ENCODE measurements around the gene SCT. TPM values are rescaled to one million over a fixed set of nuclear protein-coding genes. Genes with fewer than 3 reads are reported as not detected.

SCT gene
- total and polyA plus RNA-seq, 2 of the 4 experiments (the other 2 are of a cell fraction): not detected

DNA sequence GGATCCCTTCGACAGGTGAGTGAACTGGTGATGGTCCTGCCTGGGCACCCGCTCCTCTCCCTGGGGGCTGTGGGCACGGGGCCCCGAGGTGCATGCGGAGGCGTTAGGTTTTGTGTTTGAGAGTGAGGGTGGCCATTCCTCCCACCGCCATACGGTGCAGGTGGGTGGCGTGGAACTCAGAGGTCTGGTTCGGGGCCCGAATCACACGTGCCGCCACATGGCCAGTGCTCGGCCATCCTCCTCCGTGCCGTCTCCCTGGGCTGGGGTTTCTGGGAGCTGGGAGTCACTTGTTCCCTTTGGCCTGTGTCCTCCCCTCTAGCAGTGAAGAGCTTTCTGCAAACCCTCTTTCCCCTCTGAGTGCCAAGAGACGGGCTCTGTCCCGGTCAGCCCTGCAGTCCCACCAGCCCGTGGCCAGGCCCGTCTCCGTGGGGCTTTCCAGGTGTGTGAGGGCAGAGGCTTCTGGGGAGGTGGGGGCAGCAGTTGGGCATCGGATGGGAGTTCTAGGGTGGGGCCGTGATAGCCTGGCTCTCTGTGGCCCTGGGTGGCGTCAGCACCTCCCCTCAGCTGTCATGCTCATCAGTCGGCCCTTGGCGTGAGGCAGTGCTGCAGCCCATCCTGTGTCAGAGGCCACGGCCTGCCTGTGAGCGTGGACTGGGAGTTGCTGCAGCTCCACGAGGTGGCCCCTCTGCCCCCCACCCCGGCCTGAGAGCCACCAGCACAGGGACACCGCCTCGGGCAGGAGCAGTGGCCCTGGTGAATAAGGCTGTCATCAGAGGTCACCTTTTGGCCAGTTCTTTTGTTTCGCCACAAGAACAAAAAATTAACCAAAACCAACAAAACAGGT is 21.5 kb downstream of the SCT start:
- H3K4me2 ChIP-seq (ENCODE audit: low read depth, low read length): no peak overlapping the region
- H3K9me3 ChIP-seq (ENCODE audit: control insufficient read depth, insufficient read depth, low read length): no peaks in the 10 kb centered on the region
- H4K8ac ChIP-seq (ENCODE audit: low read depth in 2 of 2, low read length in 2 of 2): no peak overlapping the region
- no peak overlapping the region for H2AK9ac ChIP-seq (replicated peaks; ENCODE audit: low read depth, low read length, poor library complexity)
- intact Hi-C loops (cut with micrococcal nuclease) (no loop called here), in situ Hi-C loops (cut with MboI; ENCODE audit: low sequenced_read_pairs) (no loop called here), dilution Hi-C loops (cut with HindIII; ENCODE audit: low sequenced_read_pairs, unreplicated experiment) (no loop called here)
- WGBS, 2 experiments (ENCODE audit: extremely low coverage in 2 of 2, insufficient read length in 1 of 2): 100% methylated on average over 5 of the region's 33 CpGs; no CpG with 5 or more reads in 1 of the 2 experiments
- H3K9me1 ChIP-seq (ENCODE audit: insufficient read depth, low read length): no peaks in the 10 kb centered on the region
- no peak overlapping the region for H4K5ac ChIP-seq (ENCODE audit: low read depth, low read length)
- TF ChIP-seq SMC3 (IDR thresholded peaks at IDR 0.05; ENCODE audit: low read depth, low read length): no peak
- TF ChIP-seq, protein P1, sequence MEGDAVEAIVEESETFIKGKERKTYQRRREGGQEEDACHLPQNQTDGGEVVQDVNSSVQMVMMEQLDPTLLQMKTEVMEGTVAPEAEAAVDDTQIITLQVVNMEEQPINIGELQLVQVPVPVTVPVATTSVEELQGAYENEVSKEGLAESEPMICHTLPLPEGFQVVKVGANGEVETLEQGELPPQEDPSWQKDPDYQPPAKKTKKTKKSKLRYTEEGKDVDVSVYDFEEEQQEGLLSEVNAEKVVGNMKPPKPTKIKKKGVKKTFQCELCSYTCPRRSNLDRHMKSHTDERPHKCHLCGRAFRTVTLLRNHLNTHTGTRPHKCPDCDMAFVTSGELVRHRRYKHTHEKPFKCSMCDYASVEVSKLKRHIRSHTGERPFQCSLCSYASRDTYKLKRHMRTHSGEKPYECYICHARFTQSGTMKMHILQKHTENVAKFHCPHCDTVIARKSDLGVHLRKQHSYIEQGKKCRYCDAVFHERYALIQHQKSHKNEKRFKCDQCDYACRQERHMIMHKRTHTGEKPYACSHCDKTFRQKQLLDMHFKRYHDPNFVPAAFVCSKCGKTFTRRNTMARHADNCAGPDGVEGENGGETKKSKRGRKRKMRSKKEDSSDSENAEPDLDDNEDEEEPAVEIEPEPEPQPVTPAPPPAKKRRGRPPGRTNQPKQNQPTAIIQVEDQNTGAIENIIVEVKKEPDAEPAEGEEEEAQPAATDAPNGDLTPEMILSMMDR (conservative IDR thresholded peaks at IDR 0.05; ENCODE audit: low read depth, low read length): no peak
- no peak for TF ChIP-seq MAZ (IDR thresholded peaks at IDR 0.05; ENCODE audit: borderline replicate concordance, low read depth, low read length)
- no peak for TF ChIP-seq ELK1 (IDR thresholded peaks at IDR 0.05; ENCODE audit: borderline replicate concordance, low read depth, low read length)
- no peak for TF ChIP-seq MXI1 (IDR thresholded peaks at IDR 0.05; ENCODE audit: borderline replicate concordance, low read depth, low read length)
- no peak for TF ChIP-seq FOS (IDR thresholded peaks at IDR 0.05; ENCODE audit: low read depth, low read length)
- TF ChIP-seq NFE2L2 (IDR thresholded peaks at IDR 0.05; ENCODE audit: low read depth, low read length): no peak
- TF ChIP-seq RCOR1 (IDR thresholded peaks at IDR 0.05; ENCODE audit: insufficient replicate concordance, low read length): no peak
- no peak for TF ChIP-seq CHD1 (IDR thresholded peaks at IDR 0.05; ENCODE audit: low read depth, low read length)
- no peak for TF ChIP-seq RAD21 (IDR thresholded peaks at IDR 0.05; ENCODE audit: low read length)
- TF ChIP-seq RFX5 (IDR thresholded peaks at IDR 0.05; ENCODE audit: low read depth, low read length): no peak
- TF ChIP-seq MAFK (IDR thresholded peaks at IDR 0.05; ENCODE audit: low read depth, low read length): no peak
- no peak for TF ChIP-seq USF2 (IDR thresholded peaks at IDR 0.05; ENCODE audit: low read depth, low read length)
- no peak overlapping the region for H3K23ac ChIP-seq (ENCODE audit: low read depth, low read length)
- H2AK5ac ChIP-seq (ENCODE audit: low read depth, low read length): no peak overlapping the region
- H3K27me3 ChIP-seq (ENCODE audit: control insufficient read depth, insufficient read depth, low read length): no peaks in the 10 kb centered on the region
- H3K56ac ChIP-seq (ENCODE audit: extremely low read depth, insufficient read depth, low read length): no peak overlapping the region
- no peak overlapping the region for H3K27ac ChIP-seq (ENCODE audit: insufficient read depth, low read length)
- H2AFZ ChIP-seq (replicated peaks; ENCODE audit: low read length, poor library complexity): no peak overlapping the region
- H2BK120ac ChIP-seq (ENCODE audit: low read depth, low read length): no peak overlapping the region
- no peak overlapping the region for H2BK15ac ChIP-seq (ENCODE audit: low read depth, low read length)
- no peak overlapping the region for H3K14ac ChIP-seq (replicated peaks; ENCODE audit: low read depth, low read length)
- BruUV-seq (replicated peaks): no TSS peak
- DNase-seq: no peak
- no peak overlapping the region for H2BK5ac ChIP-seq (ENCODE audit: low read depth, low read length, poor library complexity, severe bottlenecking)
- no peak for ATAC-seq (ENCODE audit: low read depth)
- no peak overlapping the region for H3K18ac ChIP-seq (ENCODE audit: low read depth, low read length)
- no peak overlapping the region for H3K4me3 ChIP-seq (ENCODE audit: insufficient read depth, low read depth, low read length)
- H4K20me1 ChIP-seq (ENCODE audit: insufficient read depth, low read length): peaks cover under 1% of the 10 kb centered on the region; the same call in 1 of the 2 replicates
- H3K36me3 ChIP-seq (ENCODE audit: control insufficient read depth, insufficient read depth, low read length): peaks cover 82% of the 10 kb centered on the region
- H3K79me1 ChIP-seq (ENCODE audit: low read depth in 1 of 2, low read length in 2 of 2): peaks cover 4 to 20% of the 10 kb centered on the region in 2 experiments; a peak in 3 of 4 replicates
- H3K4me1 ChIP-seq (ENCODE audit: control insufficient read depth, insufficient read depth, low read length): no peaks in the 10 kb centered on the region
- ChIA-PET POLR2A (ENCODE audit: unreplicated experiment) (no interaction called here), CTCF (no interaction called here)
- no peak overlapping the region for H4K91ac ChIP-seq (ENCODE audit: insufficient read depth, low read depth, low read length)
- H3K4ac ChIP-seq (ENCODE audit: low read depth, low read length): no peak overlapping the region
- no peak overlapping the region for H2BK20ac ChIP-seq (ENCODE audit: low read depth, low read length)
- H3K9ac ChIP-seq (ENCODE audit: low read depth, low read length): no peak overlapping the region

Data from IMR-90 (cell line).